T-helper 9 cell (primary cell): ENCODE data around the gene GHR.

Experiments
- DNase-seq: peaks from one replicate; pipeline ENCODE4 v3.0.0-alpha.2; 2020

The GHR gene

GRCh38 chr5:42745426-42745825, 322.2 kb downstream of the GHR start:
- no peak for DNase-seq

GRCh38 chr5:42745856-42746255, 322.6 kb downstream of the GHR start:
- DNase-seq = no peak

GRCh38 chr5:42749020-42749419, 325.8 kb downstream of the GHR start:
- no peak for DNase-seq

- DNase-seq = no peak
These were observed 327.3 kb downstream of the GHR start for GRCh38 chr5:42750507-42750906.

- DNase-seq = no peak
These were observed 327.8 kb downstream of the GHR start for GRCh38 chr5:42751044-42751443.

GRCh38 chr5:42753099-42753498, 329.9 kb downstream of the GHR start:
- no peak for DNase-seq

- peak; percentile 9 for DNase-seq
These were observed 333.7 kb downstream of the GHR start, which contains the start of gene CCDC152 for GRCh38 chr5:42756606-42757601. TSS of gene CCDC152 (plus strand) at chr5:42756818. CDS start at chr5:42759122, 2,304 bp downstream.

GRCh38 chr5:42759456-42759855, 336.2 kb downstream of the GHR start:
- no peak for DNase-seq

- DNase-seq = no peak
These were observed 337.2 kb downstream of the GHR start for GRCh38 chr5:42760426-42760825.

- no peak for DNase-seq
These were observed 338.6 kb downstream of the GHR start for GRCh38 chr5:42761791-42762190.

- DNase-seq = no peak
These were observed 344.4 kb downstream of the GHR start for GRCh38 chr5:42767491-42768105.

- DNase-seq = no peak
These were observed 344.9 kb downstream of the GHR start for GRCh38 chr5:42768106-42768504.

- DNase-seq = no peak
These were observed 346.8 kb downstream of the GHR start for GRCh38 chr5:42770003-42770402.
